Heart right ventricle (tissue), 16 donors: ENCODE results near the gene SLC51B. TPM values are rescaled to one million over a fixed set of nuclear protein-coding genes. Genes with fewer than 3 reads are reported as not detected.
A peak's percentile ranks its signal among the peaks of the same experiment; 100 is the strongest.

Source experiments
- ATAC-seq, 8 donors: fragments of 200-7000 bp; cut with Tn5 transposase; one replicate each; pipeline ENCODE4 v1.9.1; 2020; ENCODE audit warnings: mild to moderate bottlenecking in 8 of 8, moderate library complexity in 8 of 8, moderate number of reproducible peaks in 1 of 8
- DNase-seq, 2 donors: peaks; one replicate each; pipeline ENCODE4 v3.0.0-alpha.2; 2020
- H3K27ac ChIP-seq, 10 donors: fragments of 200-600 bp; sonication (generic) in 2 of 10; one replicate each; pipeline versions ENCODE4 v1.5.0 to v1.8.0; 2020 to 2022; ENCODE audit warnings: mild to moderate bottlenecking in 3 of 10
- H3K27me3 ChIP-seq, 7 donors: fragments of 200-600 bp; one replicate each; pipeline ENCODE4 v1.8.0; 2021 to 2022; ENCODE audit warnings: mild to moderate bottlenecking in 2 of 7
- H3K36me3 ChIP-seq, 9 donors: fragments of 200-600 bp; sonication (generic) in 1 of 9; one replicate each; pipeline versions ENCODE4 v1.5.0 to v1.8.0; 2020 to 2022; ENCODE audit warnings: mild to moderate bottlenecking in 2 of 9
- H3K4me1 ChIP-seq, 9 donors: fragments of 200-600 bp; sonication (generic) in 1 of 9; one replicate each; pipeline versions ENCODE4 v1.5.0 to v1.8.0; 2020 to 2022; ENCODE audit warnings: mild to moderate bottlenecking in 4 of 9
- H3K4me3 ChIP-seq, 10 donors: fragments of 200-600 bp; sonication (generic) in 2 of 10; one replicate each; pipeline versions ENCODE4 v1.5.0 to v1.8.0; 2020 to 2022; ENCODE audit warnings: mild to moderate bottlenecking in 7 of 10, moderate library complexity in 2 of 10
- H3K9me3 ChIP-seq, 11 donors: fragments of 200-600 bp in 10 of 11; sonication (generic) in 2 of 11; one replicate each; pipeline versions ENCODE4 v1.5.0 to v1.8.0; 2013 to 2022; ENCODE audit warnings: mild to moderate bottlenecking in 2 of 11, control low read depth in 1 of 11, moderate library complexity in 1 of 11
- CTCF ChIP-seq, 9 donors: fragments of 200-600 bp; sonication (generic) in 2 of 9; IDR thresholded peaks; one replicate each; pipeline versions ENCODE4 v1.5.0 to v1.8.0; 2021 to 2022; ENCODE audit warnings: antibody characterized with exemption in 9 of 9, mild to moderate bottlenecking in 5 of 9, moderate library complexity in 1 of 9
- WGBS, 2 donors: extraction: QIAGEN DNeasy Blood & Tissue Kit; methylation state at CpG; one replicate each; pipeline ENCODE4 v1.1.7; 2013; ENCODE audit warnings: inconsistent platforms in 1 of 2; 5-methylcytosine and 5-hydroxymethylcytosine counted together
- intact Hi-C, 10 donors: fragments of 100-400 bp; cut with DNase I; formaldehyde crosslinking; loops; one replicate each; pipeline versions ENCODE4 v1.11.1 to v1.14.2; 2022
- polyA plus RNA-seq, 2 donors: library from polyadenylated mRNA; stranded (reverse); fragments of 200-250 nt; gene quantifications; one replicate each; pipeline ENCODE4 v1.2.3, GENCODE V29; 2013
- total RNA-seq, 10 donors: library from RNA; stranded (reverse); fragmentation: NEBNext Ultra II Directional in 3 of 10; extraction: Animal tissue kit (Norgen Biotek cat#: 25700) in 3 of 10; gene quantifications; one replicate each; pipeline versions ENCODE4 v1.2.1 to v1.2.4, GENCODE V29; 2021 to 2023
- donor health status: Arrhythmogenic right ventricular cardiomyopathy.
- donor health status: ischemic (EF 13 %, LVEDD 7.1; RV severe dilation, severe dysfunction).
- donor health status: healthy with polysubstance abuse.
- donor health status: DM: no; HTN: yes; CAD: no.
- donor health status: DM: no; HTN: no; CAD: no.
- donor health status: ischemic (EF 25% LVEDD 6.9; RV normal size, moderate dysfunction).
- donor health status: ischemic (EF 25% LVEDD 5.7; RV mildly dilated, moderate dysfunction).
- donor health status: healthy.
- donor health status: DM: yes; HTN: yes; CAD: no.
- donor health status: Ischemic cardiomyopathy.
- donor health status: ischemic (EF 35%, LVEDD 5.7; RV mildly dilated, moderate dysfunction).
- donor health status: nonischemic (EF 11% LVEDD 7.7; RV severe dilation, severe dysfunction).
- donor health status: DM: yes; HTN: yes; CAD: no.
- donor health status: PGD.
- donor health status: ischemic (EF 29% LVEDD 5.4; RV normal size, mild dysfunction).
- donor health status: nonischemic (EF 23%, LVEDD 6.1; RV moderate dilation, normal function).

Gene SLC51B
- total and polyA plus RNA-seq, 12 donors = 0.43 TPM; not detected in 11

GRCh38 chr15:65069179-65069578 is 24.0 kb downstream of the SLC51B start:
- Histone ChIP-seq H3K4me1 (peaks cover 29 to 74% (median 51%) of the 10 kb centered on the region in 9 donors), H3K4me3 (no peak overlapping the region), H3K36me3 (peaks cover 0 to 4% (median 0%) of the 10 kb centered on the region in 9 donors), H3K27me3 (peaks cover 0 to 42% (median 6%) of the 10 kb centered on the region in 7 donors), H3K27ac (peak overlapping the region; percentile 19 to 92 (median 89)), H3K9me3 (no peaks in the 10 kb centered on the region)
- 40 to 48% methylated on average over 1 of the region's 1 CpG for WGBS, 2 donors
- intact Hi-C loops = no loop called here
- peak in 1 of 2 donors; percentile 72 for DNase-seq
- TF ChIP-seq CTCF (IDR thresholded peaks at IDR 0.05) = no peak
- peak; percentile 22 to 69 (median 36) for ATAC-seq

- Histone ChIP-seq H3K27me3 (peaks cover 0 to 39% (median 6%) of the 10 kb centered on the region in 7 donors), H3K27ac (peak overlapping the region; percentile 19 to 92 (median 83)), H3K36me3 (peaks cover 0 to 2% (median 0%) of the 10 kb centered on the region in 9 donors), H3K4me3 (no peak overlapping the region), H3K9me3 (no peaks in the 10 kb centered on the region), H3K4me1 (peaks cover 29 to 68% (median 51%) of the 10 kb centered on the region in 9 donors)
- DNase-seq (peak in 1 of 2 donors; percentile 36), ATAC-seq (peak in 3 of 8 donors; percentile 2 to 26 (median 9))
- no peak for TF ChIP-seq CTCF (IDR thresholded peaks at IDR 0.05)
- 62 to 68% methylated on average over 5 of the region's 5 CpGs for WGBS, 2 donors
- intact Hi-C loops = no loop called here
Observed at GRCh38 chr15:65069779-65070546, 24.8 kb downstream of the SLC51B start.

- Histone ChIP-seq H3K4me3 (no peak overlapping the region), H3K4me1 (peaks cover 29 to 66% (median 54%) of the 10 kb centered on the region in 9 donors), H3K36me3 (no peaks in the 10 kb centered on the region), H3K27ac (peak overlapping the region; percentile 14 to 92 (median 83)), H3K9me3 (no peaks in the 10 kb centered on the region), H3K27me3 (peaks cover 0 to 25% (median 4%) of the 10 kb centered on the region in 7 donors)
- ATAC-seq (peak; percentile 31 to 80 (median 64)), DNase-seq (peak; percentile 73 to 81)
- 12 to 16% methylated on average over 5 of the region's 5 CpGs for WGBS, 2 donors
- intact Hi-C loops = no loop called here
- TF ChIP-seq CTCF (IDR thresholded peaks at IDR 0.05) = no peak
Observed at GRCh38 chr15:65071381-65071811, 26.2 kb downstream of the SLC51B start.

- Histone ChIP-seq H3K4me3 (no peak overlapping the region), H3K36me3 (no peaks in the 10 kb centered on the region), H3K27ac (peak overlapping the region in 9 of 10 donors; percentile 70 to 92 (median 84)), H3K9me3 (no peaks in the 10 kb centered on the region), H3K27me3 (peaks cover 0 to 25% (median 6%) of the 10 kb centered on the region in 7 donors), H3K4me1 (peaks cover 28 to 72% (median 58%) of the 10 kb centered on the region in 9 donors)
- ATAC-seq = peak; percentile 21 to 58 (median 40)
- TF ChIP-seq CTCF (IDR thresholded peaks at IDR 0.05) = no peak
- 9 to 37% methylated on average over 1 of the region's 1 CpG for WGBS, 2 donors
- intact Hi-C loops = no loop called here
- DNase-seq = peak in 1 of 2 donors; percentile 79
Observed at GRCh38 chr15:65072027-65072426, 26.8 kb downstream of the SLC51B start.
